Left renal cortex interstitium (tissue), 4 donors: ENCODE results near the gene ZNF723. TPM values are rescaled to one million over a fixed set of nuclear protein-coding genes. Genes with fewer than 3 reads are reported as not detected.
"Not testable (repeated sequence)": the region's sequence is repeated elsewhere in the genome, so short reads cannot be mapped to it uniquely, and the experiment has no call there.

ENCODE experiments used
- DNase-seq, 4 donors: peaks; one replicate each; pipeline ENCODE4 v3.0.0-alpha.2; 2013; ENCODE audit warnings: low read depth in 4 of 4, low spot score in 2 of 4, missing footprints in 1 of 4
- polyA plus RNA-seq, 4 donors: library from polyadenylated mRNA; unstranded; fragments of 120-200 nt; gene quantifications; one replicate each; pipeline ENCODE4 v1.2.1, GENCODE V29; 2013; ENCODE audit not compliant: insufficient read length in 4 of 4

The ZNF723 gene
- polyA plus RNA-seq: under 1 TPM in 3 of 4 donors, not detected in 1; 0.14 to 0.17 (median 0.16) TPM

GRCh38 chr19:22832031-22832762, at the start of gene ZNF723:
Gene ZNF723, plus strand, starts transcription at chr19:22832291. Its CDS starts 89 bp downstream, at chr19:22832380.
- DNase-seq: no peak

GRCh38 chr19:22783651-22784410, 48.3 kb upstream of the ZNF723 start, which contains the start of gene ZNF99:
Gene ZNF99, minus strand, starts transcription at chr19:22784151. Its CDS starts 135 bp downstream, at chr19:22784016.
- peak; percentile 13 to 77 (median 42) for DNase-seq

DNA sequence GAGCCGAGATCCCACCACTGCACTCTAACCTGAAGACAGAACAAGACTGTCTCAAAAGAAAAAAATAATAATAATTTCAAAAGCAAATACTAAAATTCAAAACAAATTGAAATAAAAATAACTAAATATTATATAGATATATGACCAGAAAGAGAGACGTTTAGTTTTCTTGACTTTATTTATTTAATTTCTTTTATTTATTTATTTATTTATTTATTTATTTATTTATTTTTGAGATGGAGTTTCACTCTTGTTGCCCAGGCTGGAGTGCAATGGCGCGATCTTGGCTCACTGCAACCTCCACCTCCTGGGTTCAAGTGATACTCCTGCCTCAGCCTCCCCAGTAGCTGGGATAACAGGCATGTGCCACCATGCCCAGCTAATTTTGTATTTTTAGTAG, 39.2 kb upstream of the ZNF723 start:
- DNase-seq: not testable (repeated sequence)

- DNase-seq: no peak
Measured at GRCh38 chr19:22797040-22797439, 35.1 kb upstream of the ZNF723 start.

GRCh38 chr19:22806418-22806817, 25.7 kb upstream of the ZNF723 start:
- no peak for DNase-seq

- no peak for DNase-seq
Measured at GRCh38 chr19:22807061-22807835, 24.8 kb upstream of the ZNF723 start.

- DNase-seq: no peak
Measured at GRCh38 chr19:22814124-22814523, 18.0 kb upstream of the ZNF723 start.

DNA sequence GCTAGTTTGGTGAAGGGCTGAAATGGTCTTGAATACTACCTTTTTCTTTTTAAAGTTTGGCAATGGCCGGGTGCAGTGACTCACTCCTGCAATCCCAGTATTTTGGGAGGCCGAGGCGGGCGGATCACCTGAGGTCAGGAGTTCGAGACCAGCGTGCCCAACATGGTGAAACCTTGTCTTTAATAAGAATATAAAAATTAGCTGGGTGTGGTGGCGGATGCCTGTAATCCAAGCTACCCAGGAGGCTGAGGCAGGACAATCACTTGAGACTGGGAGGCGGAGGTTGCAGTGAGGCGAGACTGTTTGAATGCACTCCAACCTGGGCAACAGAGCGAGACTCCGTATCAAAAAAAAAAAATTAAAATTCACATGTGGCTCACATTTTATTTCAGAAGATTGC, 880 bp upstream of the ZNF723 start:
- DNase-seq: no peak

DNA sequence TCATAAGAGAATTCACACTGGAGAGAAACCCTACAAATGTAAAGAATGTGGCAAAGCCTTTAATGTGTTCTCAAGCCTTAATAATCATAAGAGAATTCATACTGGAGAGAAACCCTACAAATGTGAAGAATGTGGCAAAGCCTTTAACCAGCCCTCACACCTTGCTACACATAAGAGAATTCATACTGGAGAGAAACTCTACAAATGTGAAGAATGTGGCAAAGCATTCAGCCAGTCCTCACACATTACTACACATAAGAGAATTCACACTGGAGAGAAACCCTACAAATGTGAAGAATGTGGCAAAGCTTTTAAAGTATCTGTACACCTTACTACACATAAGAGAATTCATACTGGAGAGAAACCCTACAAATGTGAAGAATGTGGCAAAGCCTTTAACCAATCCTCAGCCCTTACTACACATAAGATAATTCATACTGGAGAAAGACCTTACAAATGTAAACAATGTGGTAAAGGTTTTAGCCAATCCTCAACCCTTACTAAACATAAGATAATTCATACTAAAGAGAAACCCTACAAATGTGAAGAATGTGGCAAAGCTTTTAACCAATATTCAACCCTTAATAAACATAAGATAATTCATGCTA, 25.7 kb downstream of the ZNF723 start:
- DNase-seq: not testable (repeated sequence)

DNA sequence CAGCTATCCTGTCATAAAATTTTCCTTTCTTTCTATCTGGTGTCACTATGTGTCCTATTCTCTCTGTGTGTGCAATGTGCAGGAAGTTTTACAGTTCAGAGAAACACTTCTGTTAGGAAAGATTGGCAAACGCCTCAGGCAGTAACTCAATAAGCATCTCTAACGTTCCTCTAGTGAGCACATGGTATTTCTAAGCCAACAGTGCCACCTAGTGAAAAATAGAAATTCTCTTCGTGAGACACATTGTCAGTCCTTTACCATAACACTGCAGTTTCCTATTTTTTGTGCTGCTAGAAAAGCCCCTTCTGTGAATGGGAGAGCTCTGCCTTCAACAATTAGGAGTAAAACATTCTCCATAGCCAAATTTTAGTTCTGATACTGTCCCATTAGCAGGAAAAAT, 50.7 kb downstream of the ZNF723 start:
- DNase-seq: peak in 3 of 4 donors; percentile 5 to 38 (median 8)

DNA sequence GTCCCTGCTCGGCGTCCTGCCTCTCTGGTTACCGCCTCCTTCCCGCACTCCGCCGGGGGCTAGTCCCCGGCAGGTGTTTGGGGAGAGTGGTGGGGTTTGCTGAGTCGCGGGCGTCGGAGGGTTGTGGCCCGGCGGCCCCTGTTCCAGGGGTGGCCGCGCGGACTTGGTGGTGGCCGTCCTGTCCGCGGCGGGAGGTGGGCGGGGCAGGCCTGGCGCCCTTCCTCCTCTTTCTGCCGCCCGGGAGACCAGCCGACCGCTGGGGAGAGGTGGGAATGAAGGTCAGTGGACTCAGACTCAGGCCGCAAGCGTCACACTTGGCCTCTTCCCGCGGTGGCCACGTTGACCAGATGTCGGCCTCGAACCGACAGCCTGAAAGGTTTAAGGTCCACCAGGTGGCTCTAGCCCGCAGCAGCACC, 61.8 kb downstream of the ZNF723 start:
- no peak for DNase-seq

- DNase-seq: no peak
Measured at GRCh38 chr19:22901431-22902130, 69.5 kb downstream of the ZNF723 start.

Other genes starting within 250 kb of the ZNF723 start
- 1 to 10 TPM; 2.1 to 3.3 (median 3.1) TPM for gene ZNF492, start 198.0 kb upstream of the ZNF723 start, polyA plus RNA-seq
- gene ZNF99, start 48.1 kb upstream of the ZNF723 start, polyA plus RNA-seq: 1 to 10 TPM in 2 of 4 donors, under 1 TPM in 2; 0.89 to 1.5 (median 1.0) TPM
- under 1 TPM in 3 of 4 donors, not detected in 1; 0.19 to 0.54 (median 0.25) TPM for gene ZNF728, start 170.9 kb downstream of the ZNF723 start, polyA plus RNA-seq